GM23338 (cell line): Measurements from ENCODE around the gene FKRP. TPM values are rescaled to one million over a fixed set of nuclear protein-coding genes. Genes with fewer than 3 reads are reported as not detected.
A peak's percentile ranks its signal among the peaks of the same experiment; 100 is the strongest.

Source experiments
- ATAC-seq: fragments of 200-7000 bp; cut with Tn5 transposase; 3 replicates; pipeline ENCODE4 v1.9.1; 2020
- DNase-seq: peaks from one replicate; pipeline ENCODE4 v3.0.0-alpha.2; 2015; ENCODE audit warnings: low spot score
- H2AFZ ChIP-seq: fragments of 200-600 bp; sonication (generic); 2 replicates; pipeline ENCODE4 v1.8.0; 2016; ENCODE audit warnings: antibody characterized with exemption, mild to moderate bottlenecking, moderate library complexity
- H3F3A ChIP-seq: fragments of 200-600 bp; sonication (generic); replicated peaks from 2 replicates; pipeline ENCODE4 v1.8.0; 2017; ENCODE audit warnings: antibody characterized with exemption, mixed run types, low read depth
- H3K27ac ChIP-seq: fragments of 200-600 bp; sonication (generic); 2 replicates; pipeline ENCODE4 v1.6.1; 2016; ENCODE audit warnings: low read depth
- H3K27me3 ChIP-seq: fragments of 200-600 bp; sonication (generic); 2 replicates; pipeline ENCODE4 v1.8.0; 2016; ENCODE audit warnings: mild to moderate bottlenecking, mixed run types, moderate library complexity; ENCODE audit not compliant: insufficient read depth
- H3K36me3 ChIP-seq: fragments of 200-600 bp; sonication (generic); 2 replicates; pipeline ENCODE4 v1.8.0; 2016; ENCODE audit warnings: mild to moderate bottlenecking; ENCODE audit not compliant: insufficient read depth
- H3K4me1 ChIP-seq: fragments of 200-600 bp; sonication (generic); 2 replicates; pipeline ENCODE4 v1.8.0; 2016; ENCODE audit warnings: mild to moderate bottlenecking, moderate library complexity; ENCODE audit not compliant: insufficient read depth
- H3K4me2 ChIP-seq: fragments of 200-600 bp; sonication (generic); 2 replicates; pipeline ENCODE4 v1.7.1; 2017; ENCODE audit warnings: mixed run types
- H3K4me3 ChIP-seq: fragments of 200-600 bp; sonication (generic); 2 replicates; pipeline ENCODE4 v1.6.1; 2016; ENCODE audit warnings: mixed run types
- H3K79me2 ChIP-seq: fragments of 200-600 bp; sonication (generic); replicated peaks from 2 replicates; pipeline ENCODE4 v1.8.0; 2017; ENCODE audit warnings: mild to moderate bottlenecking; ENCODE audit not compliant: insufficient read depth
- H3K9me2 ChIP-seq: fragments of 200-600 bp; sonication (generic); 2 replicates; pipeline ENCODE4 v1.8.0; 2017; ENCODE audit not compliant: insufficient read depth
- H4K20me1 ChIP-seq: fragments of 200-600 bp; sonication (generic); replicated peaks from 2 replicates; pipeline ENCODE4 v1.8.0; 2017; ENCODE audit warnings: mild to moderate bottlenecking; ENCODE audit not compliant: insufficient read depth
- H3K27ac Mint-ChIP-seq: 2 replicates; pipeline ENCODE4 v1.8.0; 2020; ENCODE audit warnings: inconsistent platforms, mild to moderate bottlenecking, moderate library complexity, mixed read lengths
- H3K27me3 Mint-ChIP-seq: 3 replicates; pipeline ENCODE4 v1.8.0; 2022; ENCODE audit warnings: low read depth, mild to moderate bottlenecking, moderate library complexity, mixed read lengths, inconsistent platforms; ENCODE audit not compliant: insufficient read depth, poor library complexity
- H3K36me3 Mint-ChIP-seq: 3 replicates; pipeline ENCODE4 v1.8.0; 2021; ENCODE audit warnings: low read depth, mild to moderate bottlenecking, inconsistent platforms, moderate library complexity, mixed read lengths
- H3K4me1 Mint-ChIP-seq: 3 replicates; pipeline ENCODE4 v1.8.0; 2020; ENCODE audit warnings: mild to moderate bottlenecking, inconsistent platforms, mixed read lengths
- H3K4me3 Mint-ChIP-seq: 3 replicates; pipeline ENCODE4 v1.8.0; 2021; ENCODE audit warnings: moderate library complexity, mild to moderate bottlenecking, inconsistent platforms, mixed read lengths
- H3K9me3 Mint-ChIP-seq: 3 replicates; pipeline ENCODE4 v1.8.0; 2020; ENCODE audit warnings: moderate library complexity, mild to moderate bottlenecking, inconsistent platforms, mixed read lengths
- CREB1 ChIP-seq: fragments of 250-450 bp; sonication (Bioruptor Pico); IDR thresholded peaks from 2 replicates; pipeline ENCODE4 v1.5.0; 2020; ENCODE audit warnings: low read depth, mild to moderate bottlenecking, moderate library complexity
- CTCF ChIP-seq, 2 experiments: fragments of 200-600 bp in 1 of 2; sonication (generic) in 1 of 2; conservative IDR thresholded peaks; 2 replicates each; pipeline versions ENCODE4 v1.5.1 to v1.6.1; 2016 to 2017; ENCODE audit warnings: antibody characterized with exemption in 2 of 2, low read depth in 2 of 2, mild to moderate bottlenecking in 2 of 2, moderate library complexity in 1 of 2
- ETS1 ChIP-seq: IDR thresholded peaks from 2 replicates; pipeline ENCODE4 v1.6.1; 2016; ENCODE audit warnings: antibody characterized with exemption
- EZH2 ChIP-seq: fragments of 200-600 bp; sonication (generic); IDR thresholded peaks from one replicate; pipeline ENCODE4 v1.8.0; 2017; ENCODE audit warnings: antibody characterized with exemption, mild to moderate bottlenecking, low read depth; ENCODE audit not compliant: unreplicated experiment
- EZH2phosphoT487 ChIP-seq: fragments of 200-600 bp; sonication (generic); IDR thresholded peaks from one replicate; pipeline ENCODE4 v1.8.1; 2018; ENCODE audit warnings: antibody characterized with exemption; ENCODE audit not compliant: unreplicated experiment
- JUNB ChIP-seq: IDR thresholded peaks from one replicate; pipeline ENCODE4 v1.6.1; 2016; ENCODE audit warnings: antibody characterized with exemption; ENCODE audit not compliant: unreplicated experiment
- POLR2AphosphoS5 ChIP-seq: IDR thresholded peaks from 2 replicates; pipeline ENCODE4 v1.6.1; 2016; ENCODE audit warnings: antibody characterized with exemption, low read depth
- REST ChIP-seq: IDR thresholded peaks from one replicate; pipeline ENCODE4 v1.6.1; 2018; ENCODE audit warnings: antibody characterized with exemption; ENCODE audit not compliant: unreplicated experiment
- STAT1 ChIP-seq: IDR thresholded peaks from one replicate; pipeline ENCODE4 v1.6.1; 2016; ENCODE audit warnings: antibody characterized with exemption; ENCODE audit not compliant: unreplicated experiment
- ZNF114 ChIP-seq: fragments of 250-450 bp; sonication (Bioruptor Pico); IDR thresholded peaks from 2 replicates; pipeline ENCODE4 v1.5.0; 2020; ENCODE audit warnings: mild to moderate bottlenecking, moderate library complexity
- ZNF331 ChIP-seq: fragments of 250-450 bp; sonication (Bioruptor Pico); IDR thresholded peaks from 2 replicates; pipeline ENCODE4 v1.5.0; 2020; ENCODE audit warnings: low read depth, mild to moderate bottlenecking, moderate library complexity
- ZNF462 ChIP-seq: fragments of 250-450 bp; sonication (Bioruptor Pico); IDR thresholded peaks from 2 replicates; pipeline ENCODE4 v1.5.0; 2020; ENCODE audit warnings: mild to moderate bottlenecking, moderate library complexity
- polyA plus RNA-seq: library from polyadenylated mRNA; unstranded; fragments of >200 nt; fragmentation: Nextera tagmentation; extraction: Ambion mirVana; gene quantifications from 2 replicates; pipeline ENCODE4 v1.2.1, GENCODE V29; 2016
- total RNA-seq: library from RNA; depleted of rRNA; stranded (reverse); fragments of >200 nt; shearing (Covaris generic); gene quantifications from 2 replicates; pipeline ENCODE4 v1.2.3, GENCODE V29; 2014

FKRP gene
- total and polyA plus RNA-seq, 2 experiments from 2014 or later: 11.5 to 31.9 TPM

GRCh38 chr19:46715620-46715974, 30.3 kb upstream of the FKRP start:
- ATAC-seq (no peak), DNase-seq (no peak)
- Mint-ChIP-seq H3K27me3 (peaks cover 18% of the 10 kb centered on the region), H3K36me3 (peaks cover 13% of the 10 kb centered on the region; the same call in 2 of the 3 replicates), H3K27ac (peak overlapping the region; percentile 77), H3K9me3 (no peaks in the 10 kb centered on the region), H3K4me3 (peak overlapping the region; percentile 97), H3K4me1 (peaks cover 32% of the 10 kb centered on the region)
- H2AFZ ChIP-seq: no peak overlapping the region
- peaks cover 28% of the 10 kb centered on the region for H3K4me1 ChIP-seq
- H3K27me3 ChIP-seq: no peaks in the 10 kb centered on the region
- H3K79me2 ChIP-seq: peaks cover 33% of the 10 kb centered on the region
- H3K4me2 ChIP-seq: peak overlapping the region; percentile 77
- TF ChIP-seq CREB1 (CRISPR knock-in tag): no peak
- TF ChIP-seq ETS1: no peak
- no peak for TF ChIP-seq STAT1
- TF ChIP-seq EZH2phosphoT487: no peak
- TF ChIP-seq ZNF331 (CRISPR knock-in tag): no peak
- no peak for TF ChIP-seq REST
- TF ChIP-seq CTCF (conservative IDR thresholded peaks at IDR 0.05; ENCODE audit: low read depth in 2 of 2): no peak
- no peak for TF ChIP-seq ZNF114 (CRISPR knock-in tag)
- TF ChIP-seq EZH2: no peak
- TF ChIP-seq JUNB: no peak
- no peak for TF ChIP-seq POLR2AphosphoS5
- TF ChIP-seq ZNF462 (CRISPR knock-in tag): no peak
- H3K4me3 ChIP-seq: peak overlapping the region; percentile 97
- H3K9me2 ChIP-seq: no peaks in the 10 kb centered on the region
- no peaks in the 10 kb centered on the region for H3K36me3 ChIP-seq
- H3K27ac ChIP-seq: no peak overlapping the region
- peaks cover 25% of the 10 kb centered on the region for H3F3A ChIP-seq
- peaks cover 9% of the 10 kb centered on the region for H4K20me1 ChIP-seq
